Measurements from ENCODE around the gene LASP1.

The LASP1 gene

GRCh38 chr17:38904892-38905291 is 35.0 kb downstream of the LASP1 start:
- CTCF ChIA-PET: no interaction called here
- POLR2A ChIA-PET: no interaction called here

GRCh38 chr17:38905375-38905774 is 35.5 kb downstream of the LASP1 start:
- no peak overlapping the region for H3K4me3 ChIP-seq (ENCODE audit: low read depth, low read length)
- TF ChIP-seq CTCF (IDR thresholded peaks at IDR 0.05; ENCODE audit: insufficient read depth, low read length, missing control alignments): no peak
- ChIA-PET POLR2A (interaction anchor here (0.6 kb wide), 1 partner anchor 153 kb away, joined by 3 read pairs; the partner anchor contains the start of gene PSMB3), CTCF (interaction anchor here (2.2 kb wide), 1 partner anchor 248 kb away, joined by 7 read pairs; no protein-coding TSS in a partner anchor)
- DNase-seq (ENCODE audit: low read depth, low spot score): no peak

More at GRCh38 chr17:38904892-38905291, 35.0 kb downstream of the LASP1 start:
- TF ChIP-seq CTCF (IDR thresholded peaks at IDR 0.05; ENCODE audit: insufficient read depth, low read length, missing control alignments): no peak
- no peak for DNase-seq (ENCODE audit: low read depth, low spot score)
- no peak overlapping the region for H3K4me3 ChIP-seq (ENCODE audit: low read depth, low read length)

GRCh38 chr17:38906460-38907228 is 36.8 kb downstream of the LASP1 start:
- no peak overlapping the region for H3K4me3 ChIP-seq (ENCODE audit: low read depth, low read length)
- no peak for TF ChIP-seq CTCF (IDR thresholded peaks at IDR 0.05; ENCODE audit: insufficient read depth, low read length, missing control alignments)
- POLR2A ChIA-PET: interaction anchor here (1.1 to 1.7 kb wide), 2 partner anchors 9 to 37 kb away, joined by 3 to 6 read pairs; partner anchors contain the start of gene LASP1
- DNase-seq (ENCODE audit: low read depth, low spot score): no peak
- CTCF ChIA-PET: interaction anchor here (0.8 to 2.2 kb wide), 6 partner anchors 9 to 246 kb away, joined by 3 to 7 read pairs (median 4); no protein-coding TSS in a partner anchor

- DNase-seq (ENCODE audit: low read depth, low spot score): no peak
- no peak for TF ChIP-seq CTCF (IDR thresholded peaks at IDR 0.05; ENCODE audit: insufficient read depth, low read length, missing control alignments)
- CTCF ChIA-PET: interaction anchor here (0.6 to 1.7 kb wide), 3 partner anchors 12 to 328 kb away, joined by 3 to 4 read pairs (median 4); no protein-coding TSS in a partner anchor
- POLR2A ChIA-PET: no interaction called here
- no peak overlapping the region for H3K4me3 ChIP-seq (ENCODE audit: low read depth, low read length)
Observed at GRCh38 chr17:38907930-38908675, 38.2 kb downstream of the LASP1 start.

GRCh38 chr17:38908676-38909181 is 38.9 kb downstream of the LASP1 start:
- H3K4me3 ChIP-seq (ENCODE audit: low read depth, low read length): no peak overlapping the region
- CTCF ChIA-PET: interaction anchor here (0.6 kb wide), 1 partner anchor 327 kb away, joined by 4 read pairs; no protein-coding TSS in a partner anchor
- no peak for TF ChIP-seq CTCF (IDR thresholded peaks at IDR 0.05; ENCODE audit: insufficient read depth, low read length, missing control alignments)
- DNase-seq (ENCODE audit: low read depth, low spot score): no peak
- POLR2A ChIA-PET: no interaction called here
